IMR-90 (cell line): ENCODE results near the gene MEGF11. TPM values are rescaled to one million over a fixed set of nuclear protein-coding genes. Genes with fewer than 3 reads are reported as not detected.

Experiments used
- ATAC-seq: fragments of 200-7000 bp; cut with Tn5 transposase; 2 replicates; pipeline ENCODE4 v1.9.1; 2020; ENCODE audit warnings: low read depth, mild to moderate bottlenecking, moderate library complexity
- BruUV-seq: library from RNA; stranded (reverse); fragments of 400-500 nt; replicated peaks from 2 replicates; lab custom pipeline; 2021; lab: Mats Ljungman, UMichigan
- CTCF ChIA-PET: fragments of 300-600 bp; formaldehyde crosslinking; extraction: SDS; loops from one replicate; lab custom pipeline; 2021; ENCODE audit warnings: antibody characterized with exemption; lab: Yijun Ruan, JAX
- POLR2A ChIA-PET: fragments of 300-600 bp; sonication (Branson Sonifier 250); formaldehyde crosslinking; loops from one replicate; lab custom pipeline; 2022; ENCODE audit warnings: antibody characterized with exemption; ENCODE audit not compliant: unreplicated experiment; lab: Charles Lee
- DNase-seq: peaks from one replicate; pipeline ENCODE4 v3.0.0; 2013
- H2AFZ ChIP-seq: replicated peaks from 2 replicates; pipeline ENCODE3; 2013; ENCODE audit warnings: low read length, mild to moderate bottlenecking; ENCODE audit not compliant: poor library complexity
- H2AK5ac ChIP-seq: 2 replicates; pipeline ENCODE4 v1.6.1; 2013; ENCODE audit warnings: low read depth, low read length, inconsistent platforms
- H2AK9ac ChIP-seq: replicated peaks from 2 replicates; pipeline ENCODE3; 2013; ENCODE audit warnings: mild to moderate bottlenecking, low read depth, low read length, moderate library complexity; ENCODE audit not compliant: poor library complexity
- H2BK120ac ChIP-seq: 2 replicates; pipeline ENCODE4 v1.6.1; 2013; ENCODE audit warnings: low read depth, low read length, inconsistent platforms
- H2BK15ac ChIP-seq: 3 replicates; pipeline ENCODE4 v1.6.1; 2013; ENCODE audit warnings: low read depth, low read length, inconsistent platforms
- H2BK20ac ChIP-seq: 2 replicates; pipeline ENCODE4 v1.6.1; 2013; ENCODE audit warnings: low read depth, mild to moderate bottlenecking, inconsistent platforms, low read length, moderate library complexity
- H2BK5ac ChIP-seq: 2 replicates; pipeline ENCODE4 v1.6.1; 2013; ENCODE audit warnings: mild to moderate bottlenecking, low read depth, low read length, inconsistent platforms; ENCODE audit not compliant: poor library complexity, severe bottlenecking
- H3K14ac ChIP-seq: replicated peaks from 2 replicates; pipeline ENCODE4 v1.6.1; 2013; ENCODE audit warnings: low read depth, low read length, inconsistent platforms
- H3K18ac ChIP-seq: 2 replicates; pipeline ENCODE4 v1.6.1; 2013; ENCODE audit warnings: low read depth, low read length, control low read depth
- H3K23ac ChIP-seq: 2 replicates; pipeline ENCODE4 v1.6.1; 2013; ENCODE audit warnings: low read depth, low read length, inconsistent platforms
- H3K27ac ChIP-seq: 2 replicates; pipeline ENCODE4 v1.5.1; 2013; ENCODE audit warnings: mild to moderate bottlenecking, control low read depth, low read length; ENCODE audit not compliant: insufficient read depth
- H3K27me3 ChIP-seq: 2 replicates; pipeline ENCODE4 v1.6.1; 2013; ENCODE audit warnings: low read length; ENCODE audit not compliant: control insufficient read depth, insufficient read depth
- H3K36me3 ChIP-seq: 2 replicates; pipeline ENCODE4 v1.6.1; 2013; ENCODE audit warnings: low read length, mixed read lengths; ENCODE audit not compliant: control insufficient read depth, insufficient read depth
- H3K4ac ChIP-seq: 2 replicates; pipeline ENCODE4 v1.6.1; 2013; ENCODE audit warnings: low read depth, low read length, inconsistent platforms
- H3K4me1 ChIP-seq: 2 replicates; pipeline ENCODE4 v1.6.1; 2013; ENCODE audit warnings: low read length, mixed read lengths; ENCODE audit not compliant: control insufficient read depth, insufficient read depth
- H3K4me2 ChIP-seq: 2 replicates; pipeline ENCODE4 v1.6.1; 2013; ENCODE audit warnings: low read depth, mild to moderate bottlenecking, control low read depth, low read length, moderate library complexity
- H3K4me3 ChIP-seq: 2 replicates; pipeline ENCODE4 v1.5.1; 2013; ENCODE audit warnings: low read depth, mild to moderate bottlenecking, control low read depth, low read length, moderate library complexity; ENCODE audit not compliant: insufficient read depth
- H3K56ac ChIP-seq: 2 replicates; pipeline ENCODE4 v1.6.1; 2013; ENCODE audit warnings: low read length, inconsistent platforms; ENCODE audit not compliant: insufficient read depth; ENCODE audit errors: extremely low read depth
- H3K79me1 ChIP-seq, 2 experiments: 2 replicates each; pipeline ENCODE4 v1.6.1; 2013; ENCODE audit warnings: low read length in 2 of 2, inconsistent platforms in 1 of 2, low read depth in 1 of 2
- H3K9ac ChIP-seq: 2 replicates; pipeline ENCODE4 v1.6.1; 2013; ENCODE audit warnings: low read depth, low read length, control low read depth
- H3K9me1 ChIP-seq: 2 replicates; pipeline ENCODE4 v1.6.1; 2013; ENCODE audit warnings: low read length, inconsistent platforms; ENCODE audit not compliant: insufficient read depth
- H3K9me3 ChIP-seq: 2 replicates; pipeline ENCODE4 v1.6.1; 2013; ENCODE audit warnings: low read length; ENCODE audit not compliant: control insufficient read depth, insufficient read depth
- H4K20me1 ChIP-seq: 2 replicates; pipeline ENCODE4 v1.6.1; 2013; ENCODE audit warnings: low read length, inconsistent platforms; ENCODE audit not compliant: insufficient read depth
- H4K5ac ChIP-seq: 2 replicates; pipeline ENCODE4 v1.6.1; 2013; ENCODE audit warnings: mild to moderate bottlenecking, low read depth, low read length, control low read depth
- H4K8ac ChIP-seq, 2 experiments: 2 replicates each; pipeline ENCODE4 v1.6.1; 2013; ENCODE audit warnings: low read depth in 2 of 2, low read length in 2 of 2, control low read depth in 1 of 2, inconsistent platforms in 1 of 2
- H4K91ac ChIP-seq: 2 replicates; pipeline ENCODE4 v1.6.1; 2013; ENCODE audit warnings: low read depth, low read length, inconsistent platforms; ENCODE audit not compliant: insufficient read depth
- BHLHE40 ChIP-seq: fragments of 150-350 bp; IDR thresholded peaks from 2 replicates; pipeline ENCODE4 v1.6.1; 2016; ENCODE audit warnings: mild to moderate bottlenecking, low read depth, low read length
- CEBPB ChIP-seq: IDR thresholded peaks from 2 replicates; pipeline ENCODE4 v1.6.1; 2012; ENCODE audit warnings: low read depth, low read length, improper control_type of control experiment
- CTCF ChIP-seq: conservative IDR thresholded peaks from 2 replicates; pipeline ENCODE4 v1.5.1; 2012; ENCODE audit warnings: mild to moderate bottlenecking, low read depth, low read length, improper control_type of control experiment
- FOS ChIP-seq: fragments of 150-350 bp; IDR thresholded peaks from 2 replicates; pipeline ENCODE4 v1.6.1; 2016; ENCODE audit warnings: low read depth, low read length
- MAFK ChIP-seq: IDR thresholded peaks from 2 replicates; pipeline ENCODE4 v1.6.1; 2012; ENCODE audit warnings: low read depth, low read length, improper control_type of control experiment
- MAZ ChIP-seq: IDR thresholded peaks from 2 replicates; pipeline ENCODE4 v1.6.1; 2012; ENCODE audit warnings: low read depth, mild to moderate bottlenecking, low read length, improper control_type of control experiment, moderate library complexity, borderline replicate concordance
- MXI1 ChIP-seq: IDR thresholded peaks from 2 replicates; pipeline ENCODE4 v1.6.1; 2012; ENCODE audit warnings: low read depth, mild to moderate bottlenecking, low read length, moderate library complexity, borderline replicate concordance
- NFE2L2 ChIP-seq: fragments of 150-350 bp; IDR thresholded peaks from 2 replicates; pipeline ENCODE4 v1.6.1; 2016; ENCODE audit warnings: low read depth, mild to moderate bottlenecking, low read length
- POLR2A ChIP-seq: IDR thresholded peaks from 2 replicates; pipeline ENCODE4 v1.6.1; 2012; ENCODE audit warnings: mild to moderate bottlenecking, low read depth, low read length
- RAD21 ChIP-seq: IDR thresholded peaks from 2 replicates; pipeline ENCODE4 v1.6.1; 2012; ENCODE audit warnings: low read length, improper control_type of control experiment
- SMC3 ChIP-seq: fragments of 150-350 bp; IDR thresholded peaks from 2 replicates; pipeline ENCODE4 v1.6.1; 2016; ENCODE audit warnings: low read depth, mild to moderate bottlenecking, antibody characterized with exemption, low read length, moderate library complexity
- WGBS, 2 experiments: methylation state at CpG; one replicate each; pipeline versions ENCODE4 v1.1.5 to v1.1.7; 2013; ENCODE audit warnings: missing lambda C conversion rate in 2 of 2; ENCODE audit not compliant: insufficient read length in 1 of 2; ENCODE audit errors: extremely low coverage in 2 of 2; 5-methylcytosine and 5-hydroxymethylcytosine counted together
- dilution Hi-C: fragments of 300-500 bp; cut with HindIII; formaldehyde crosslinking; loops from one replicate; pipeline ENCODE4 v1.14.3; 2018; ENCODE audit warnings: low sequenced_read_pairs; ENCODE audit not compliant: unreplicated experiment
- in situ Hi-C: fragments of 300-500 bp; cut with MboI; formaldehyde crosslinking; loops from 3 replicates; pipeline ENCODE4 v1.14.3; 2019; ENCODE audit warnings: low sequenced_read_pairs, inconsistent platforms, mixed read lengths
- intact Hi-C: fragments of 100-400 bp; cut with micrococcal nuclease; formaldehyde crosslinking; loops from 2 replicates; pipeline ENCODE4 v1.10.0; 2022
- polyA plus RNA-seq, 3 experiments: library from polyadenylated mRNA; depleted of rRNA; stranded (reverse); fragments of >200 nt; gene quantifications; 2 replicates each; pipeline ENCODE4 v1.2.3, GENCODE V29; 2012; ENCODE audit warnings: low replicate concordance in 1 of 3
- total RNA-seq: library from RNA; depleted of rRNA; stranded (reverse); fragments of >200 nt; gene quantifications from 2 replicates; pipeline ENCODE4 v1.2.3, GENCODE V29; 2012
- TF ChIP-seq, protein P1 (sequence below): fragments of 150-350 bp; IDR thresholded peaks from 2 replicates; pipeline ENCODE4 v1.6.1; 2016; ENCODE audit warnings: low read depth, mild to moderate bottlenecking, low read length, moderate library complexity, borderline replicate concordance

Gene MEGF11
- total and polyA plus RNA-seq, 2 of the 4 experiments (the other 2 are of a cell fraction) = not detected

DNA sequence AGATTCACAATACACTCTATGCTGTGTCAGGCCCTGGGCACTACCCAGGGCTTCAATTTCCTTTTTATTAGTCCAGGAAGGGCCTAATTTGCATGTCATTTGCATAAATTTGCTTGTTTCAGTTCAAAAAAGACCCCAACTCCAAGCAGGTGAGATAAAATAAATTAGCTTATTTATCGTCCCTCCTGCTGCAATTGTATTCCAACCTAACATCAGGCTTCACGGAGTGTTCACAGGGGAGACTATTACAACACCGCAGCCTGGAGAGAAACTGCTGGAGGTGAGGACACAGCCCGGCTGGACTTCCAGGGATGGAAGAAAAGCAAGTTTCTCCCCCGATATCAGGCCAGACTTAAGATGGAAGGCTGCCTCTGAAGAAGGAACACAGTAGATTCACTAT, 62.8 kb downstream of the MEGF11 start:
- Histone ChIP-seq H2AK5ac (no peak overlapping the region), H4K5ac (no peak overlapping the region), H4K91ac (no peak overlapping the region), H3K79me1 (no peaks in the 10 kb centered on the region), H3K56ac (no peak overlapping the region), H3K36me3 (no peaks in the 10 kb centered on the region), H2BK20ac (no peak overlapping the region), H3K9me3 (no peaks in the 10 kb centered on the region), H3K9me1 (no peaks in the 10 kb centered on the region), H2AK9ac (no peak overlapping the region), H3K23ac (no peak overlapping the region), H3K4me1 (no peaks in the 10 kb centered on the region), H4K20me1 (no peaks in the 10 kb centered on the region), H2BK5ac (no peak overlapping the region), H4K8ac (no peak overlapping the region), H3K9ac (no peak overlapping the region), H3K27ac (no peak overlapping the region), H3K18ac (no peak overlapping the region), H2BK120ac (no peak overlapping the region), H3K4me2 (no peak overlapping the region), H3K4me3 (no peak overlapping the region), H3K14ac (no peak overlapping the region), H3K4ac (no peak overlapping the region), H2AFZ (no peak overlapping the region), H3K27me3 (peaks cover 29% of the 10 kb centered on the region), H2BK15ac (no peak overlapping the region)
- in situ Hi-C loops (no loop called here), intact Hi-C loops (loop anchor here (1.0 kb wide), 1 partner anchor 274 kb away; no protein-coding TSS in a partner anchor), dilution Hi-C loops (no loop called here)
- POLR2A ChIA-PET = no interaction called here
- no CpG with 5 or more reads among the region's 5 CpGs for WGBS, 2 experiments
- no TSS peak for BruUV-seq
- no peak for ATAC-seq
- CTCF ChIA-PET = no interaction called here
- no peak for DNase-seq
- TF ChIP-seq MAFK (no peak), RAD21 (no peak), POLR2A (no peak), FOS (no peak), CTCF (no peak), BHLHE40 (no peak), NFE2L2 (no peak), SMC3 (no peak), MXI1 (no peak), CEBPB (no peak), MAZ (no peak)
- TF ChIP-seq, protein P1, sequence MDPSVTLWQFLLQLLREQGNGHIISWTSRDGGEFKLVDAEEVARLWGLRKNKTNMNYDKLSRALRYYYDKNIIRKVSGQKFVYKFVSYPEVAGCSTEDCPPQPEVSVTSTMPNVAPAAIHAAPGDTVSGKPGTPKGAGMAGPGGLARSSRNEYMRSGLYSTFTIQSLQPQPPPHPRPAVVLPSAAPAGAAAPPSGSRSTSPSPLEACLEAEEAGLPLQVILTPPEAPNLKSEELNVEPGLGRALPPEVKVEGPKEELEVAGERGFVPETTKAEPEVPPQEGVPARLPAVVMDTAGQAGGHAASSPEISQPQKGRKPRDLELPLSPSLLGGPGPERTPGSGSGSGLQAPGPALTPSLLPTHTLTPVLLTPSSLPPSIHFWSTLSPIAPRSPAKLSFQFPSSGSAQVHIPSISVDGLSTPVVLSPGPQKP = no peak
